ENCODE measurements around the gene CTDP1.

- TF ChIP-seq TAF1 (IDR thresholded peaks at IDR 0.05; ENCODE audit: borderline replicate concordance, insufficient read depth, low read length) (no peak), POLR2AphosphoS5 (IDR thresholded peaks at IDR 0.05; ENCODE audit: low read depth, low read length) (no peak), REST (IDR thresholded peaks at IDR 0.05; ENCODE audit: insufficient read depth in 1 of 2, low read depth in 2 of 2, low read length in 2 of 2) (no peak)
These were observed 98.7 kb downstream of the CTDP1 start for GRCh38 chr18:79778291-79778791.
